Mesothelial cell of epicardium (in vitro differentiated cells): ENCODE data around the gene HLA-DPB1. TPM values are rescaled to one million over a fixed set of nuclear protein-coding genes. Genes with fewer than 3 reads are reported as not detected.

ENCODE experiments used
- DNase-seq, 2 experiments: peaks; one replicate each; pipeline ENCODE4 v3.0.0; 2021; ENCODE audit warnings: low spot score in 2 of 2; ENCODE audit not compliant: unreplicated experiment in 2 of 2
- H3K27ac Mint-ChIP-seq: 2 replicates; pipeline ENCODE4 v1.8.0; 2021; ENCODE audit warnings: mixed read lengths
- H3K27me3 Mint-ChIP-seq: 2 replicates; pipeline ENCODE4 v1.8.0; 2021; ENCODE audit warnings: low read depth, mixed read lengths
- H3K36me3 Mint-ChIP-seq: 2 replicates; pipeline ENCODE4 v1.8.0; 2021; ENCODE audit warnings: mixed read lengths
- H3K4me1 Mint-ChIP-seq: 2 replicates; pipeline ENCODE4 v1.8.0; 2021; ENCODE audit warnings: mixed read lengths
- H3K4me3 Mint-ChIP-seq: 2 replicates; pipeline ENCODE4 v1.8.0; 2021; ENCODE audit warnings: mild to moderate bottlenecking, moderate library complexity, mixed read lengths
- H3K9me3 Mint-ChIP-seq: 2 replicates; pipeline ENCODE4 v1.8.0; 2021; ENCODE audit warnings: mixed read lengths
- CTCF ChIP-seq: fragments of 200-600 bp; sonication (generic); IDR thresholded peaks from one replicate; pipeline ENCODE4 v1.5.0; 2021; ENCODE audit warnings: antibody characterized with exemption; ENCODE audit not compliant: unreplicated experiment
- total RNA-seq: library from RNA; stranded (reverse); gene quantifications from 3 replicates; pipeline ENCODE4 v1.2.1, GENCODE V29; 2021

The HLA-DPB1 gene
- total RNA-seq, 1 donor from 2014 or later, result 12.7 TPM

- Mint-ChIP-seq H3K9me3 (no peaks in the 10 kb centered on the region), H3K27ac (peak overlapping the region; percentile 86), H3K27me3 (peaks cover 70% of the 10 kb centered on the region), H3K4me3 (peak overlapping the region; percentile 69), H3K36me3 (no peaks in the 10 kb centered on the region), H3K4me1 (peaks cover 21% of the 10 kb centered on the region)
- DNase-seq, result peak in 1 of 2 experiments; percentile 66
- no peak for TF ChIP-seq CTCF
Observed at GRCh38 chr6:33116841-33117711, 41.3 kb downstream of the HLA-DPB1 start.

- TF ChIP-seq CTCF, result no peak
- peaks cover 62% of the 10 kb centered on the region for H3K27me3 Mint-ChIP-seq
- peaks cover 21% of the 10 kb centered on the region for H3K4me1 Mint-ChIP-seq
- H3K36me3 Mint-ChIP-seq, result no peaks in the 10 kb centered on the region
- no peaks in the 10 kb centered on the region for H3K9me3 Mint-ChIP-seq
- peak overlapping the region; percentile 69 for H3K4me3 Mint-ChIP-seq
- peak in 1 of 2 experiments; percentile 43 for DNase-seq
- peak overlapping the region; percentile 86 for H3K27ac Mint-ChIP-seq
Observed at GRCh38 chr6:33117811-33118277, 42.1 kb downstream of the HLA-DPB1 start.

GRCh38 chr6:33118525-33119123, 42.8 kb downstream of the HLA-DPB1 start:
- peaks cover 21% of the 10 kb centered on the region for H3K4me1 Mint-ChIP-seq
- peaks cover 4% of the 10 kb centered on the region for H3K9me3 Mint-ChIP-seq
- no peak for DNase-seq
- peaks cover 4% of the 10 kb centered on the region for H3K36me3 Mint-ChIP-seq
- peak overlapping the region; percentile 69 for H3K4me3 Mint-ChIP-seq
- peak overlapping the region; percentile 86 for H3K27ac Mint-ChIP-seq
- peak; percentile 93 for TF ChIP-seq CTCF
- H3K27me3 Mint-ChIP-seq, result peaks cover 56% of the 10 kb centered on the region

GRCh38 chr6:33120001-33120400, 44.2 kb downstream of the HLA-DPB1 start:
- no peak for TF ChIP-seq CTCF
- Mint-ChIP-seq H3K4me1 (peaks cover 21% of the 10 kb centered on the region), H3K27me3 (peaks cover 42% of the 10 kb centered on the region), H3K4me3 (no peak overlapping the region), H3K9me3 (peaks cover 12% of the 10 kb centered on the region), H3K27ac (no peak overlapping the region), H3K36me3 (peaks cover 10% of the 10 kb centered on the region)
- no peak for DNase-seq

- Mint-ChIP-seq H3K4me1 (peaks cover 4% of the 10 kb centered on the region), H3K4me3 (no peak overlapping the region), H3K27ac (no peak overlapping the region), H3K27me3 (peaks cover 27% of the 10 kb centered on the region), H3K36me3 (peaks cover 10% of the 10 kb centered on the region), H3K9me3 (peaks cover 12% of the 10 kb centered on the region)
- DNase-seq, result no peak
- TF ChIP-seq CTCF, result no peak
Observed at GRCh38 chr6:33123181-33123580, 47.4 kb downstream of the HLA-DPB1 start.
